Stimulated activated CD8-positive, alpha-beta memory T cell treated with anti-CD3 and anti-CD28 coated beads, Interleukin-4, amount 100 ng/mL, for 48 hours (primary cell): ENCODE data around the gene BUB1B.
"Not testable (repeated sequence)": the region's sequence is repeated elsewhere in the genome, so short reads cannot be mapped to it uniquely, and the experiment has no call there.

ENCODE experiments used
- DNase-seq: peaks from one replicate; pipeline ENCODE4 v3.0.0-alpha.2; 2020

The BUB1B gene

GRCh38 chr15:40160689-40161688 lies at the start of gene BUB1B:
Gene BUB1B (plus strand): TSS chr15:40161069. CDS start chr15:40161221, 152 bp downstream.
- peak; percentile 94 for DNase-seq

- DNase-seq: no peak
These were observed 49.0 kb upstream of the BUB1B start for GRCh38 chr15:40111888-40112287.

GRCh38 chr15:40112789-40113188 lies 48.1 kb upstream of the BUB1B start:
- no peak for DNase-seq

- no peak for DNase-seq
These were observed 46.7 kb upstream of the BUB1B start for GRCh38 chr15:40114218-40114617.

- not testable (repeated sequence) for DNase-seq
These were observed 45.8 kb upstream of the BUB1B start for GRCh38 chr15:40115106-40115505.

- peak; percentile 68 for DNase-seq
These were observed 45.2 kb upstream of the BUB1B start for GRCh38 chr15:40115670-40116093.

- peak; percentile 10 for DNase-seq
These were observed 42.4 kb upstream of the BUB1B start for GRCh38 chr15:40118473-40118872.

GRCh38 chr15:40121911-40122638 lies 38.8 kb upstream of the BUB1B start:
- peak; percentile 12 for DNase-seq

GRCh38 chr15:40122989-40123388 lies 37.9 kb upstream of the BUB1B start:
- DNase-seq: not testable (repeated sequence)

GRCh38 chr15:40123863-40124262 lies 37.0 kb upstream of the BUB1B start:
- DNase-seq: not testable (repeated sequence)

- DNase-seq: not testable (repeated sequence)
These were observed 36.5 kb upstream of the BUB1B start for GRCh38 chr15:40124333-40124732.

- DNase-seq: not testable (repeated sequence)
These were observed 36.0 kb upstream of the BUB1B start for GRCh38 chr15:40124807-40125285.

- no peak for DNase-seq
These were observed 34.9 kb upstream of the BUB1B start for GRCh38 chr15:40125950-40126349.

GRCh38 chr15:40128766-40129660 lies 31.9 kb upstream of the BUB1B start:
- DNase-seq: no peak

- DNase-seq: no peak
These were observed 30.8 kb upstream of the BUB1B start for GRCh38 chr15:40130118-40130517.

- no peak for DNase-seq
These were observed 29.9 kb upstream of the BUB1B start for GRCh38 chr15:40130799-40131502.

GRCh38 chr15:40133544-40133943 lies 27.3 kb upstream of the BUB1B start:
- DNase-seq: no peak

- no peak for DNase-seq
These were observed 26.0 kb upstream of the BUB1B start for GRCh38 chr15:40134885-40135284.

- not testable (repeated sequence) for DNase-seq
These were observed 24.9 kb upstream of the BUB1B start for GRCh38 chr15:40135846-40136450.

GRCh38 chr15:40136470-40137302 lies 24.2 kb upstream of the BUB1B start:
- DNase-seq: no peak
